Cardiac fibroblast (primary cell): ENCODE results near the gene PSMB5.
A peak's percentile ranks its signal among the peaks of the same experiment; 100 is the strongest.

ENCODE experiments used
- DNase-seq, 2 donors: peaks; one replicate each; pipeline versions ENCODE4 v3.0.0 to v3.0.0-alpha.2; 2010; ENCODE audit warnings: low read depth in 2 of 2
- H3K4me3 ChIP-seq, 2 donors: replicated peaks in 1 of 2; 1 replicate in 1 of 2; 2 replicates in 1 of 2; pipeline ENCODE4 v1.5.1; 2011; ENCODE audit warnings: low read depth in 2 of 2, low read length in 2 of 2, mild to moderate bottlenecking in 2 of 2, moderate library complexity in 1 of 2
- CTCF ChIP-seq: IDR thresholded peaks from one replicate; pipeline ENCODE4 v1.5.1; 2011; ENCODE audit warnings: low read depth, mild to moderate bottlenecking, low read length, inconsistent platforms

The PSMB5 gene

GRCh38 chr14:23058654-23059504 lies 24.2 kb upstream of the PSMB5 start:
- DNase-seq = no peak
- no peak for TF ChIP-seq CTCF
- H3K4me3 ChIP-seq = no peak overlapping the region

- TF ChIP-seq CTCF = peak; percentile 91
- peak; percentile 86 to 87 for DNase-seq
- peak overlapping the region; percentile 43 to 54 for H3K4me3 ChIP-seq
Observed at GRCh38 chr14:23057757-23058653, 23.3 kb upstream of the PSMB5 start.

- no peak for TF ChIP-seq CTCF
- peak; percentile 50 to 74 for DNase-seq
- H3K4me3 ChIP-seq = peak within 1 kb of the TSS; percentile 51 to 54
Observed at GRCh38 chr14:23056956-23057756, 22.5 kb upstream of the PSMB5 start, which contains the start of gene CDH24. TSS of gene CDH24 (minus strand) at chr14:23057520. CDS start at chr14:23055733, 1,787 bp downstream.

- TF ChIP-seq CTCF = peak; percentile 74
- peak overlapping the region; percentile 2 to 51 for H3K4me3 ChIP-seq
- DNase-seq = peak; percentile 67 to 68
Observed at GRCh38 chr14:23056145-23056955, 21.6 kb upstream of the PSMB5 start.

DNA sequence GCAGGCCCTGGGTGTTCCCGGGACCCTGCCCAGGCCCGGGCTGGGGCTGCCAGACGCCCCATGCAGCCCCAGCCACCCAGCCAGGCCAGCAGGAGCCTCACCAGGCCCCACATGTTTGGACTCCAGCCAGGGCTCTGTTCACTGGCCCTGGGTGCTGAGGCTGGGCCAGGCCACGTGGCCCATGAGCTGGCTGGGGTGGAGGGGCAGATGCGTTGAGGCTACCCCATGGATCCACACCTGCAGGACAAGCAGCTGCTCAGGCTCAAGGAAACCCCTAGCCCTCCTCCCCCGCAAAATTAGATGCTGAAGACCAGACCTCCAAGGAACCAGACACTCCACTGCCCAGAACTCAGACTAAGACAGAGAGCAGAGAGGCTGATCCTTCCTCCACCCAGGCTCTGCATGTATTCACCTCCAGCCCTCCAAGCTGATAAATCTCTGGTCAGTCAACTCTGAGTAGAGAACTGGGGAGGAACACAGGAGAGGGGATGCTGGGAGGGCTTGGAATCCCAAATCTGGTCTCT lies 21.0 kb upstream of the PSMB5 start:
- TF ChIP-seq CTCF = no peak
- no peak overlapping the region for H3K4me3 ChIP-seq
- DNase-seq = peak in 1 of 2 donors; percentile 34
